Smooth muscle cell (in vitro differentiated cells): ENCODE data around the gene CCPG1. TPM values are rescaled to one million over a fixed set of nuclear protein-coding genes. Genes with fewer than 3 reads are reported as not detected.

ENCODE experiments used
- DNase-seq: peaks from one replicate; lab custom pipeline; 2025; ENCODE audit not compliant: unreplicated experiment; lab: John Stamatoyannopoulos, UW
- H2AFZ ChIP-seq: fragments of 200-600 bp; sonication (generic); 2 replicates; pipeline ENCODE4 v1.6.0; 2016; ENCODE audit warnings: antibody characterized with exemption, low read depth, mild to moderate bottlenecking
- H3F3A ChIP-seq: fragments of 200-600 bp; sonication (generic); 2 replicates; pipeline ENCODE4 v1.6.0; 2017; ENCODE audit warnings: antibody characterized with exemption, low read depth
- H3K27ac ChIP-seq: fragments of 200-600 bp; sonication (generic); 2 replicates; pipeline ENCODE4 v1.5.1; 2016; ENCODE audit warnings: low read depth, mild to moderate bottlenecking
- H3K27me3 ChIP-seq: fragments of 200-600 bp; sonication (generic); 2 replicates; pipeline ENCODE4 v1.6.1; 2016; ENCODE audit warnings: low read depth, mild to moderate bottlenecking
- H3K36me3 ChIP-seq: fragments of 200-600 bp; sonication (generic); 2 replicates; pipeline ENCODE4 v1.5.1; 2016; ENCODE audit warnings: low read depth
- H3K4me1 ChIP-seq: fragments of 200-600 bp; sonication (generic); 2 replicates; pipeline ENCODE4 v1.5.1; 2016; ENCODE audit warnings: low read depth
- H3K4me2 ChIP-seq: fragments of 200-600 bp; sonication (generic); 2 replicates; pipeline ENCODE4 v1.6.0; 2016; ENCODE audit warnings: mild to moderate bottlenecking
- H3K4me3 ChIP-seq: fragments of 200-600 bp; sonication (generic); 2 replicates; pipeline ENCODE4 v1.5.1; 2016; ENCODE audit warnings: mild to moderate bottlenecking
- H3K79me2 ChIP-seq: fragments of 200-600 bp; sonication (generic); 2 replicates; pipeline ENCODE4 v1.6.0; 2016; ENCODE audit warnings: low read depth, mild to moderate bottlenecking
- H3K9ac ChIP-seq: fragments of 200-600 bp; sonication (generic); 2 replicates; pipeline ENCODE4 v1.6.0; 2016; ENCODE audit warnings: low read depth
- H3K9me3 ChIP-seq: fragments of 200-600 bp; sonication (generic); replicated peaks from 2 replicates; pipeline ENCODE4 v1.5.1; 2016; ENCODE audit warnings: low read depth
- H4K20me1 ChIP-seq: fragments of 200-600 bp; sonication (generic); 2 replicates; pipeline ENCODE4 v1.6.0; 2016; ENCODE audit warnings: low read depth
- CTCF ChIP-seq: fragments of 200-600 bp; sonication (generic); IDR thresholded peaks from 2 replicates; pipeline ENCODE4 v1.5.1; 2017; ENCODE audit warnings: borderline replicate concordance, mild to moderate bottlenecking, antibody characterized with exemption; ENCODE audit not compliant: insufficient read depth, poor library complexity, severe bottlenecking
- WGBS: methylation state at CpG from one replicate; pipeline ENCODE4 v1.1.7; 2016; ENCODE audit warnings: low lambda C conversion rate; 5-methylcytosine and 5-hydroxymethylcytosine counted together
- polyA plus RNA-seq: library from polyadenylated mRNA; unstranded; fragments of >200 nt; fragmentation: Nextera tagmentation; extraction: Ambion mirVana; gene quantifications from 2 replicates; pipeline ENCODE4 v1.2.1, GENCODE V29; 2016
- total RNA-seq: library from RNA; depleted of rRNA; stranded (reverse); fragments of >200 nt; gene quantifications from 2 replicates; pipeline ENCODE4 v1.2.3, GENCODE V29; 2014

CCPG1 gene
- total and polyA plus RNA-seq, 2 experiments from 2014 or later = 24.9 to 39.1 TPM

GRCh38 chr15:55383687-55384086 lies 24.5 kb downstream of the CCPG1 start:
- WGBS = 98% methylated on average over 2 of the region's 2 CpGs
- TF ChIP-seq CTCF = no peak

GRCh38 chr15:55381595-55381994 lies 26.6 kb downstream of the CCPG1 start:
- no peaks in the 10 kb centered on the region for H3K79me2 ChIP-seq
- no peaks in the 10 kb centered on the region for H3K27me3 ChIP-seq
- no peaks in the 10 kb centered on the region for H4K20me1 ChIP-seq
- no peaks in the 10 kb centered on the region for H3K36me3 ChIP-seq
- TF ChIP-seq CTCF = no peak
- H2AFZ ChIP-seq = no peak overlapping the region
- DNase-seq = no peak
- no peak overlapping the region for H3K9ac ChIP-seq
- no peak overlapping the region for H3K4me3 ChIP-seq
- no peak overlapping the region for H3K4me2 ChIP-seq
- H3K27ac ChIP-seq = no peak overlapping the region
- H3F3A ChIP-seq = no peaks in the 10 kb centered on the region
- H3K9me3 ChIP-seq = no peaks in the 10 kb centered on the region
- no peaks in the 10 kb centered on the region for H3K4me1 ChIP-seq

More at GRCh38 chr15:55383687-55384086, 24.5 kb downstream of the CCPG1 start:
- Histone ChIP-seq H3K27me3 (no peaks in the 10 kb centered on the region), H3K79me2 (no peaks in the 10 kb centered on the region), H2AFZ (no peak overlapping the region), H3K9ac (no peak overlapping the region), H3K4me2 (no peak overlapping the region), H4K20me1 (no peaks in the 10 kb centered on the region), H3K4me3 (no peak overlapping the region), H3K9me3 (no peaks in the 10 kb centered on the region), H3K27ac (no peak overlapping the region), H3F3A (no peaks in the 10 kb centered on the region), H3K4me1 (no peaks in the 10 kb centered on the region), H3K36me3 (no peaks in the 10 kb centered on the region)
- DNase-seq = no peak

- Histone ChIP-seq H3K4me2 (no peak overlapping the region), H3K27me3 (no peaks in the 10 kb centered on the region), H3K9ac (no peak overlapping the region), H4K20me1 (no peaks in the 10 kb centered on the region), H3F3A (no peaks in the 10 kb centered on the region), H3K79me2 (no peaks in the 10 kb centered on the region), H3K4me1 (no peaks in the 10 kb centered on the region), H3K27ac (no peak overlapping the region), H3K9me3 (no peaks in the 10 kb centered on the region), H3K4me3 (no peak overlapping the region), H3K36me3 (no peaks in the 10 kb centered on the region), H2AFZ (no peak overlapping the region)
- WGBS = 93% methylated on average over 5 of the region's 5 CpGs
- no peak for DNase-seq
- no peak for TF ChIP-seq CTCF
Measured at GRCh38 chr15:55379095-55379494, 29.1 kb downstream of the CCPG1 start.

- no peaks in the 10 kb centered on the region for H3K4me1 ChIP-seq
- H3K9me3 ChIP-seq = no peaks in the 10 kb centered on the region
- no peak for TF ChIP-seq CTCF
- no peak for DNase-seq
- no peak overlapping the region for H2AFZ ChIP-seq
- H3K27me3 ChIP-seq = no peaks in the 10 kb centered on the region
- no peaks in the 10 kb centered on the region for H3K36me3 ChIP-seq
- no peak overlapping the region for H3K4me2 ChIP-seq
- no peak overlapping the region for H3K27ac ChIP-seq
- H3K79me2 ChIP-seq = no peaks in the 10 kb centered on the region
- 86% methylated on average over 3 of the region's 3 CpGs for WGBS
- H4K20me1 ChIP-seq = no peaks in the 10 kb centered on the region
- no peaks in the 10 kb centered on the region for H3F3A ChIP-seq
- H3K4me3 ChIP-seq = no peak overlapping the region
- H3K9ac ChIP-seq = no peak overlapping the region
Measured at GRCh38 chr15:55372701-55373440, 35.3 kb downstream of the CCPG1 start.
